Measurements from ENCODE around the gene FBXO45. TPM values are rescaled to one million over a fixed set of nuclear protein-coding genes. Genes with fewer than 3 reads are reported as not detected.
"Not testable (repeated sequence)": the region's sequence is repeated elsewhere in the genome, so short reads cannot be mapped to it uniquely, and the experiment has no call there.

Gene FBXO45, protein sequence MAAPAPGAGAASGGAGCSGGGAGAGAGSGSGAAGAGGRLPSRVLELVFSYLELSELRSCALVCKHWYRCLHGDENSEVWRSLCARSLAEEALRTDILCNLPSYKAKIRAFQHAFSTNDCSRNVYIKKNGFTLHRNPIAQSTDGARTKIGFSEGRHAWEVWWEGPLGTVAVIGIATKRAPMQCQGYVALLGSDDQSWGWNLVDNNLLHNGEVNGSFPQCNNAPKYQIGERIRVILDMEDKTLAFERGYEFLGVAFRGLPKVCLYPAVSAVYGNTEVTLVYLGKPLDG
- polyA plus RNA-seq (2012; ENCODE audit: low read depth, missing spikeins) = 9.3 TPM

- peak; percentile 99 for FAIRE-seq
- TF ChIP-seq TAF1 (IDR thresholded peaks at IDR 0.05; ENCODE audit: low read depth, low read length) = peak; percentile 93
- TF ChIP-seq POLR2A (IDR thresholded peaks at IDR 0.05; ENCODE audit: low read depth, low read length) = peak; percentile 80
- TF ChIP-seq PAX5 (IDR thresholded peaks at IDR 0.05; ENCODE audit: insufficient read depth, low read length, severe bottlenecking) = peak; percentile 49
- 0 out of 2 replicates have a peak, but pooled peaks have one; percentile 32 for TF ChIP-seq POU2F2 (IDR thresholded peaks at IDR 0.05; ENCODE audit: low read depth, low read length)
- peak; percentile 58 for TF ChIP-seq SPI1 (IDR thresholded peaks at IDR 0.05; ENCODE audit: low read depth, low read length)
- peak; percentile 80 for TF ChIP-seq POLR2AphosphoS5 (IDR thresholded peaks at IDR 0.05; ENCODE audit: low read depth, low read length)
These were observed at the start of gene FBXO45, which contains the start of gene WDR53 for GRCh38 chr3:196568246-196569002. TSS of gene FBXO45 (plus strand) at chr3:196568660. CDS start at chr3:196568985, 325 bp downstream. TSS of gene WDR53 (minus strand) at chr3:196568554. CDS start at chr3:196561475, 7,079 bp downstream.

DNA sequence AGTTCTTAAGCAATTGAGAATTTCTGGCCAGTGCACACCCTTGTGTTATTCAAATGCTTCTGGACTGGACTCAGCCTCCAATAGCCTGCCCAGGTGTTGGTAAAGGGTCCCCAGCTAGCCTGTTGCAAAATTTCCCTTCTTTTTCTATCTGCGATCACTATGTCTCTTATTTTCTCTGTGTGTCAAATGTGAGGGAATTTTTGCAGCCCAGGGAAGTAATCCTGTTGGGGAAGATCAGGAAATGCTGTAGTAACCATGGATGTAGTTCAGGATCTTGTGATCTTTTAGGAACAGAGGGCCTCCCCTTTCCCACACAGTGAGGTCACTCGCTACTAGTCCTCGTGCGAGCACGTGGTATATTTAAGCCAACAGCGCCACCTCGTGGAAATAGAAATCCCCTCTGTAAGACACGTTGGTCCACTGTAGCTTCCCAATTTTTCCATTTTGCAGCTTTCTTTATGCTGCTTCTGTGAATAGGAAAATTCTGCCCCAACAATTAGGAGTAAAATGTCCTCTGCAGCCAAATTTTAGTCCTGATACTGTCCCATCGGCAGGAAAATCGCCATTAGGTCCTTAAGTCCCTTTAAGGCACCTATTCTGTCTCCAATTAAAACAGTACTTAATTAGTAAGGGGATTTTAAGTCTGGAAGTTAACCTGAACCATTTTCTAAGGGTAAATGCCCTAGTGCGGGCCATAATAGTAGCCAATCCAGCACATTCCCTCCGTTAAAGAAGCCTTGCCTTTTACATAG lies 49.3 kb upstream of the FBXO45 start:
- no peak for DNase-seq (ENCODE audit: insufficient read length, low spot score)
- peak; percentile 54 for FAIRE-seq
- TF ChIP-seq POLR2A (IDR thresholded peaks at IDR 0.05; ENCODE audit: low read depth, low read length) (no peak), POLR2AphosphoS5 (IDR thresholded peaks at IDR 0.05; ENCODE audit: low read depth, low read length) (no peak), POU2F2 (IDR thresholded peaks at IDR 0.05; ENCODE audit: low read depth, low read length) (no peak), PAX5 (IDR thresholded peaks at IDR 0.05; ENCODE audit: insufficient read depth, low read length, severe bottlenecking) (no peak)

More at GRCh38 chr3:196568246-196569002, at the start of gene FBXO45, which contains the start of gene WDR53:
- peak; percentile 94 for DNase-seq (ENCODE audit: insufficient read length, low spot score)

- FAIRE-seq (no peak), DNase-seq (ENCODE audit: insufficient read length, low spot score) (no peak)
- TF ChIP-seq POU2F2 (IDR thresholded peaks at IDR 0.05; ENCODE audit: low read depth, low read length) (no peak), POLR2AphosphoS5 (IDR thresholded peaks at IDR 0.05; ENCODE audit: low read depth, low read length) (no peak), POLR2A (IDR thresholded peaks at IDR 0.05; ENCODE audit: low read depth, low read length) (no peak), TAF1 (IDR thresholded peaks at IDR 0.05; ENCODE audit: low read depth, low read length) (no peak), SPI1 (IDR thresholded peaks at IDR 0.05; ENCODE audit: low read depth, low read length) (no peak), PAX5 (IDR thresholded peaks at IDR 0.05; ENCODE audit: insufficient read depth, low read length, severe bottlenecking) (no peak)
These were observed 48.8 kb upstream of the FBXO45 start for GRCh38 chr3:196519718-196520082.

DNA sequence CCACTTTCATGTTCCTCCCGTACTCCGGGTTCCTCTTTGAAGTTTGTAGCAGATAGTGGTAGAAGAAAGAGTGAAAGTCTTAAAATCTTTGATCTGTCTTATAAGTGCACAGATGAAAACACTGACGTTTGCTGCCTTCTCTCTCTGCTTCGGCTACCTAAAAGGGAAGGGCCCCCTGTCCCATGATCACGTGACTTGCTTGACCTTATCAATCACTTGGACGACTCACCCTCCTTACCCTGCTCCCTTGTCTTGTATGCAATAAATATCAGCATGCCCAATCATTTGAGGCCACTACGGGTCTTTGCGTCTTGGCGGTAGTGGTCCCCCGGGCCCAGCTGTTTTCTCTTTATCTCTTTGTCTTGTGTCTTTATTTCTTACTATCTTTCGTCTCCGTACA lies 47.2 kb upstream of the FBXO45 start:
- DNase-seq (ENCODE audit: insufficient read length, low spot score); FAIRE-seq: not testable (repeated sequence)

DNA sequence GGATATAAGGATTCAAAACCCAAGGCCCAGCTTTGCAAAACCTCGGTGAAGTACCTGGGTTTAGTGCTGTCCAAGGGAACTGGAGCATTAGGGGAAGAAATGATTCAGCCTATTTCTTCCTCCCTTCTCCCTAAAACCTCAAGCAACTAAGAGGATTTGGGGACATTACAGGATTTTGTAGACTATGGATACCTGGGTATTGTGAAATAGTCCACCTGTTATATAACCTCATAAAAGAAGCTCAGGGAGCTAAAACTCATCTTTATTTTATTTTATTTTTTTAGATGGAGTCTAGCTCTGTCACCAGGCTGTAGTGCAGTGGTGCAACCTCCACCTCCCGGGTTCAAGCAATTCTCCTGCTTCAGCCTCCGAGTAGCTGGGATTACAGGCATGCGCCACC lies 44.6 kb upstream of the FBXO45 start:
- DNase-seq (ENCODE audit: insufficient read length, low spot score) = no peak
- TF ChIP-seq SPI1 (IDR thresholded peaks at IDR 0.05; ENCODE audit: low read depth, low read length) (no peak), TAF1 (IDR thresholded peaks at IDR 0.05; ENCODE audit: low read depth, low read length) (no peak), POU2F2 (IDR thresholded peaks at IDR 0.05; ENCODE audit: low read depth, low read length) (no peak), POLR2AphosphoS5 (IDR thresholded peaks at IDR 0.05; ENCODE audit: low read depth, low read length) (no peak), PAX5 (IDR thresholded peaks at IDR 0.05; ENCODE audit: insufficient read depth, low read length, severe bottlenecking) (no peak), POLR2A (IDR thresholded peaks at IDR 0.05; ENCODE audit: low read depth, low read length) (no peak)
- no peak for FAIRE-seq

DNA sequence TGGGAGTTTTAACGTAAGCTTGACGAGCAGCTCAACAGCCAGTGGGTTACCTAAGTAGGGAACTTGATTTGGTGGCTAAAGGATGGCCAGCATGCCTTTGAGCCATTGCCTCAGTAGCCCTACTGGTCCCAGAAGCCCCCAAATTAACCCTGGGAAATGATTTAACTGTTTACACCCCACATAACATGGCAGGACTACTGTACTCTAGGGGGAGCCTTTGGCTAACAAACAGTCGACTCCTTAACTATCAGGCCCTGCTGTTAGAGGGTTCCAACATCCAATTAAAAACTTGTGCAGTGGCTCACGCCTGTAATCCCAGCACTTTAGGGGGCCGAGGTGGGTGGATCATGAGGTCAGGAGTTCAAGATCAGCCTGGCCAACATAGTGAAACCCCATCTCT lies 43.9 kb upstream of the FBXO45 start:
- no peak for TF ChIP-seq TAF1 (IDR thresholded peaks at IDR 0.05; ENCODE audit: low read depth, low read length)
- TF ChIP-seq POLR2A (IDR thresholded peaks at IDR 0.05; ENCODE audit: low read depth, low read length) = no peak
- TF ChIP-seq PAX5 (IDR thresholded peaks at IDR 0.05; ENCODE audit: insufficient read depth, low read length, severe bottlenecking) = no peak
- TF ChIP-seq POLR2AphosphoS5 (IDR thresholded peaks at IDR 0.05; ENCODE audit: low read depth, low read length) = no peak
- TF ChIP-seq SPI1 (IDR thresholded peaks at IDR 0.05; ENCODE audit: low read depth, low read length) = no peak
- TF ChIP-seq POU2F2 (IDR thresholded peaks at IDR 0.05; ENCODE audit: low read depth, low read length) = no peak
- DNase-seq (ENCODE audit: insufficient read length, low spot score) (no peak), FAIRE-seq (no peak)

GRCh38 chr3:196525141-196525540 lies 43.3 kb upstream of the FBXO45 start:
- DNase-seq (ENCODE audit: insufficient read length, low spot score) (no peak), FAIRE-seq (no peak)
- no peak for TF ChIP-seq SPI1 (IDR thresholded peaks at IDR 0.05; ENCODE audit: low read depth, low read length)
- no peak for TF ChIP-seq TAF1 (IDR thresholded peaks at IDR 0.05; ENCODE audit: low read depth, low read length)
- no peak for TF ChIP-seq PAX5 (IDR thresholded peaks at IDR 0.05; ENCODE audit: insufficient read depth, low read length, severe bottlenecking)
- no peak for TF ChIP-seq POU2F2 (IDR thresholded peaks at IDR 0.05; ENCODE audit: low read depth, low read length)
- TF ChIP-seq POLR2A (IDR thresholded peaks at IDR 0.05; ENCODE audit: low read depth, low read length) = no peak
- no peak for TF ChIP-seq POLR2AphosphoS5 (IDR thresholded peaks at IDR 0.05; ENCODE audit: low read depth, low read length)

- peak; percentile 84 for FAIRE-seq
- DNase-seq (ENCODE audit: insufficient read length, low spot score) = peak; percentile 86
- peak; percentile 69; the same call in 1 of the 2 replicates for TF ChIP-seq POLR2A (IDR thresholded peaks at IDR 0.05; ENCODE audit: low read depth, low read length)
- peak; percentile 78 for TF ChIP-seq TAF1 (IDR thresholded peaks at IDR 0.05; ENCODE audit: low read depth, low read length)
- no peak for TF ChIP-seq POU2F2 (IDR thresholded peaks at IDR 0.05; ENCODE audit: low read depth, low read length)
- TF ChIP-seq PAX5 (IDR thresholded peaks at IDR 0.05; ENCODE audit: insufficient read depth, low read length, severe bottlenecking) = peak; percentile 64
- TF ChIP-seq POLR2AphosphoS5 (IDR thresholded peaks at IDR 0.05; ENCODE audit: low read depth, low read length) = peak; percentile 74
- TF ChIP-seq SPI1 (IDR thresholded peaks at IDR 0.05; ENCODE audit: low read depth, low read length) = no peak
These were observed 39.7 kb upstream of the FBXO45 start for GRCh38 chr3:196528639-196529233.

Measured in GM12891 (cell line).